SIG-M5 (cell line): Measurements from ENCODE around the gene KRTAP9-7.

Experiments
- DNase-seq: peaks from one replicate; lab custom pipeline; 2025; lab: John Stamatoyannopoulos, UW

The KRTAP9-7 gene

GRCh38 chr17:41271858-41272257 lies 3.6 kb upstream of the KRTAP9-7 start:
- DNase-seq: no peak

- no peak for DNase-seq
Measured at GRCh38 chr17:41278176-41278955, 2.9 kb downstream of the KRTAP9-7 start.

GRCh38 chr17:41284043-41284442 lies 8.5 kb downstream of the KRTAP9-7 start:
- DNase-seq: no peak

GRCh38 chr17:41284546-41284945 lies 9.0 kb downstream of the KRTAP9-7 start:
- no peak for DNase-seq

- DNase-seq: no peak
Measured at GRCh38 chr17:41287050-41287449, 11.6 kb downstream of the KRTAP9-7 start.

GRCh38 chr17:41294016-41294415 lies 18.5 kb downstream of the KRTAP9-7 start:
- no peak for DNase-seq

- no peak for DNase-seq
Measured at GRCh38 chr17:41296846-41297245, 21.3 kb downstream of the KRTAP9-7 start.

GRCh38 chr17:41298458-41299135 lies 23.1 kb downstream of the KRTAP9-7 start:
- DNase-seq: no peak

GRCh38 chr17:41301204-41301790 lies 25.8 kb downstream of the KRTAP9-7 start:
- DNase-seq: no peak

- no peak for DNase-seq
Measured at GRCh38 chr17:41301916-41302901, 26.7 kb downstream of the KRTAP9-7 start, which contains the start of gene KRTAP29-1. KRTAP29-1 (minus strand) TSS chr17:41302851; CDS start chr17:41302851, 0 bp downstream.

- no peak for DNase-seq
Measured at GRCh38 chr17:41302981-41303380, 27.5 kb downstream of the KRTAP9-7 start.

- DNase-seq: no peak
Measured at GRCh38 chr17:41304091-41304490, 28.6 kb downstream of the KRTAP9-7 start.

GRCh38 chr17:41307647-41308046 lies 32.1 kb downstream of the KRTAP9-7 start:
- DNase-seq: no peak

- no peak for DNase-seq
Measured at GRCh38 chr17:41308251-41308917, 32.9 kb downstream of the KRTAP9-7 start.

GRCh38 chr17:41308918-41309359 lies 33.4 kb downstream of the KRTAP9-7 start, which contains the start of gene KRTAP16-1:
KRTAP16-1 (minus strand) TSS chr17:41309309; CDS start chr17:41309253, 56 bp downstream.
- no peak for DNase-seq

GRCh38 chr17:41311111-41311510 lies 35.6 kb downstream of the KRTAP9-7 start:
- no peak for DNase-seq

- no peak for DNase-seq
Measured at GRCh38 chr17:41315204-41315794, 39.8 kb downstream of the KRTAP9-7 start, which contains the start of gene KRTAP17-1. KRTAP17-1 (minus strand) TSS chr17:41315710; CDS start chr17:41315650, 60 bp downstream.

- no peak for DNase-seq
Measured at GRCh38 chr17:41315814-41316445, 40.4 kb downstream of the KRTAP9-7 start.

- DNase-seq: no peak
Measured at GRCh38 chr17:41318231-41318630, 42.7 kb downstream of the KRTAP9-7 start.
